GM21360 (cell line): Measurements from ENCODE around the gene DNAH14.
"Not testable (repeated sequence)": the region's sequence is repeated elsewhere in the genome, so short reads cannot be mapped to it uniquely, and the experiment has no call there.

Source experiments
- ATAC-seq: cut with Tn5 transposase; IDR thresholded peaks from one replicate; pipeline ENCODE4 v1.9.1; 2021; ENCODE audit warnings: mild to moderate bottlenecking, moderate library complexity; ENCODE audit not compliant: unreplicated experiment

DNAH14 gene

GRCh38 chr1:225335098-225335778 is 405.8 kb downstream of the DNAH14 start:
- not testable (repeated sequence) for ATAC-seq

- no peak for ATAC-seq
These were observed 409.1 kb downstream of the DNAH14 start for GRCh38 chr1:225338545-225338944.

DNA sequence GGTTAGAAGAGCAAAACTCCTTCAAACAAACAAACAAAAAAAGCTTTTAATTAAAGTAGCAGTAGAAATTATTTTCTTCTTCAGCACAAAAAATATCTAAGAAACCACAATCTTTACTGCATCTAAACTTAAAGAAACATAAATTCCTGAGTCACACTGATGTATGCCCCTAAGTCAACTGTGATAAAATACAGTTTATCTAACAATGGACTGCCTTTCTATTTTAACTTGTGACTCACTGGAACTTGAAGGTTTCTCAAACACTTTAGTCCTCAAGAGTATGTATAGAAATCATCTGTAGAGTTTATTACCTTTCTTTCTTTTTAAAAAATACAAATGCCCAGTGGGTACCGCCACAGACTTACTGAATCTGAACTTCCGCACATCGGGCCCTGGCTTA is 412.2 kb downstream of the DNAH14 start:
- ATAC-seq = no peak

DNA sequence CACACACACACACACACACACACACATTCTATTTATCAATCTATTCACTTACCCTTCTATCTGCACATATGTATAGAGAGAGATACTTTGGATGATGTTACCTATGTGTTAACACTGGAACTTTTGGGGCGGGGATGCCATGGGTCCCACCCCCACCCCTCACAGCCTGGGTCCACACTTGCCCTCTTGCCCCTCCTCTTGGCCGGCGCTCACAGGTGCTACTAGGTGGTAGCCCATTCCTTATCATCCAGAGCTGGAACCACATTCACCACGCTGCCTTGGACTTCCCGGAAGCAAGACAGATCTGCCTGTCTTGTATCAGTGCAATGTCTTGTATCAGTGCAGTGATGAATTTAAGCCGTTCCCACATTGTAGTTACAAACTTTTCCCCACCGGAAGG is 413.2 kb downstream of the DNAH14 start:
- ATAC-seq = no peak

GRCh38 chr1:225343618-225344017 is 414.1 kb downstream of the DNAH14 start:
- no peak for ATAC-seq

DNA sequence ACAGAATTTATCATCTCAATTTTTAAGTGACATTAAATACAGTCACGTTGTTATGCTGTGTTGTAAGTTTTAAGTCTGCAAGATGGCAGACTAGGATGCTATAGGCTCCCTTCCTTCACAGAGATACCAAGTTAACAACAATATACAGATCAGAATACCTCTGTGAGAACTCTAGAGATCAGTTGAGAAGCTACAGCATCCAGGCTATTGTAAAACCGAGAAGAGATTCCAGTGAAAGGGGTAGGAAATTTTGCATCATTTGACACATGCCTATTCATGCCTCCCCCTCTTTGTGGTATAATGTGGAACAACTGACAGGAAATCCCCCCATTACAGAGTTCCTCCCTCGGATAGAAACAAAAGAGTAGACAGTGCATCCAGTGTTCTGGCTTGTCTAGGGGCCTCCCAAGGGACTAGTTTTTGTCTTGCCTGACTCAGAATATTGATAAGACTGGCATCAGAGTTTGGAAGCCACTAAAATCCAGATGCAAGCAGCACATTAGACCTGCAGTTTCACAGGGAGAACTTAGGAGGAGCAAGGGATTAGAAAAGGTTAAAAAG is 417.7 kb downstream of the DNAH14 start:
- no peak for ATAC-seq

- ATAC-seq = no peak
These were observed 418.9 kb downstream of the DNAH14 start for GRCh38 chr1:225348400-225348799.

DNA sequence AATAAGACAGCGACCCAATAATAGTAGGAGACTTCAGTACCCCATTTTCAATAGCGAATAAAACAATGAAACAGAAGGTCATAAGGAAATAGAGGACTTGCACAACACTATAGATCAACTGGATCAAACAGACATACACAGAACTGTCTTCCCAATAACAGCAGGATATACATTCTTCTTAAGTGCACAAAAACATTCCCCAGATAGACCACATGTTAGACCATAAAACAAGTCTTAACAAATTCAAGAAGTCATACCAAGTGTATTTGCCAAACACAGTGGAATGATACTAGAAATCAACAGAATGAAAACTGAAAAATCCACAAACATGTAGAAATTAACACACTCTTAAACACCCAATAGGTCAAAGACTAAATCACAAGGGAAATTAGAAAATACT is 420.4 kb downstream of the DNAH14 start:
- ATAC-seq = no peak

DNA sequence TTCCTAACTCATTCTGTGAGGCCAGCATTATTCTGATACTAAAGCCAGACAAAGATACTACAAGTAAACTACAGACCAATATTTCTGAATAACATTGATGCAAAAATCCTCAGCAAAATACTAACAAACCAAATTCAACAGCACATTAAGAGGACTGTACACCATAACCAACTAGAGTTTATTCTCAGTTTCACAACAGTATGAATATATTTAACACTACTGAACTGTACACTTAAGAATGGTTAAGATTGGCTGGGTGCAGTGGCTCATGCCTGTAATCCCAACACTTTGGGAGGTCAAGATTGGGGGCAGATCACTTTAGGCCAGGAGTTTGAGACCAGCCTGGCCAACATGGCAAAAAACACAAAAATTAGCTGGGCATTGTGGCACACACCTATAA is 421.4 kb downstream of the DNAH14 start:
- no peak for ATAC-seq

DNA sequence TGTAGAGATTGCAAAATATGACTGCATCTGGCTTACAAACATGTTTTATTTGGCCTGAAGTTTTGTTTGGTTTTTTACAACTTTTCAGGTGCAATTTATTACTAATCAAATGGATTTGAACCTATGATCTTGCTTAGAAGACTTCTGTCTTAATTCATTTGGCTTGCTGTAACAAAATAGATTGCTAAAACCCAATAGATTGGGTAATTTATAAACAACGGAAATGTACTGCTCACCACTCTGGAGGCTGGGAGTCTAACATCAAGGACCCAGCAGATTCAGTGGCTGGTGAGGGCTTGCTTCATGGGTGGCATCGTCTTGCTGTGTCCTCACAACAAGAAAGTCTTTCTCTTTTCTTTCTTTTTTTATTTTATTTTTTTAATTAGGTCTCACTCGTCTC is 425.4 kb downstream of the DNAH14 start:
- no peak for ATAC-seq

DNA sequence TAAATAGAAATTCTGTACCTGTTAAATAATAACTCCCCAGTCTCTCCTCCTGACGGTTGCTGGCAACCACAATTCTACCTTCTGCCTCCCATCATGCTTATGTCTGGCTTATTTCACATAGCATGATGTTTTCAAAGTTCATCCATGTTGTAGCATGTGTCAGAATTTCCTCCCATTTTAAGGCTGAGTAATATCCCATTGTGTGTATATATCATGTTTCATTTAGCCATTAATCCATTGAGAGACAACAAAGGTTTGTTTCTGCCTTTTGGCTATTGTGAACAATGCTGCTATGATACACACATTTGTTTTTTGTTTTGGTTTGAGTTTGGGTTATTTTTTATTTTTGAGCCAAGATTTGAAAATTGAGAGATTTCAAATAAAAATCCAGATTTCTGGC is 426.4 kb downstream of the DNAH14 start:
- ATAC-seq = no peak

DNA sequence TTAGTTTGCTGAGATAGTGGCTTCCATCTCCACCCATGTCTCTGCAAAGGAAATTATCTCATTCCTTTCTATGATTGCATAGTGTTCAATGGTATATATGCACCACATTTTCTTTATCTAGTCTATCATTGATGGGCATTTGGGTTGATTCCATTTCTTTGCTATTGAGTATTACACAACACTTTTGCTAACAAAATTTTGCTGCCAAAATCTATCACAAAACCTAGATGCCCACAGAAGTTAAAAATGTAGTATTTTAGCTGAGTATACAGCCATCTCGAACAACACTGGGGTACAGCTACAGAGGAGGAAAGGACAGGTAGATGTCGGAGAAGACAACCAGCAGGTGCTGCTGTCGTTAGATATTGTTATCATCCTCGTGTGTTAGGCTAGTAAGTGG is 430.6 kb downstream of the DNAH14 start:
- ATAC-seq = no peak

DNA sequence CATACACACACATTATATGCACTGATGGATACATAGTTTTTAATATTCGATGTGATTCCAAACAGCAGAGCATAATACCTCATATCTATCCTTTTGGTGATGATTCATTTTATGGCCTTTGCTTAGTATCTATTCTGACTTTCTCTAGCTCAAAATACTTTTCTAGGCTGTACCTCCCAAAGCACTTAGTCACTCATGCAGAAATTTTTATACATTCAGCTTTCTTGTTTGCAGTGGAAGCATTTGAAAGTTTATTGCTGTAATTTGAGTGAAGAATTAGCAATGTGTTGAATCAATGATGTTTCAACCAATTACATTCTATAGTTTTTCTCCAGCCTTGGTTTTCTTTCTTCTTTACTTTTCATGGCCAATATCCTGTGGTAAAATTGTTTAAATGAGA is 431.7 kb downstream of the DNAH14 start:
- ATAC-seq = no peak

GRCh38 chr1:225362805-225363204 is 433.3 kb downstream of the DNAH14 start:
- ATAC-seq = no peak

DNA sequence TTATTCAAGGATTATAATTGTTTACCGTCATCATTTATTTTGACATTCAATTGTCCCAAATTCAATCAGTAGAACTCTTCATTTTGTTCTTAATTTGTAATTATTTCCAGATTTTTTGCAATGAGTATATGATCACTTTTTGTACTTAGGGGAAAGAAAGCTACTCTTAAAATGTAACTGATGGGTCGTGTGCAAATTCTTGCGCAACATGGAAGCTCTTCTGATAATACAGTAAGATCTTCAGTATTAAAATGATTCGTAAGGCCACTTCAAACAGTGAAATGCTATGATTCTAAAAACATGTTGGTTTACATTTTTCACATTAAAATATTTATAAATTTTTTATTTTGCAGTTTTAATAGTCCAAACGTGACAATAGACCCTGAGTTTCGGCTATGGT is 435.0 kb downstream of the DNAH14 start:
- no peak for ATAC-seq

GRCh38 chr1:225366018-225366417 is 436.5 kb downstream of the DNAH14 start:
- no peak for ATAC-seq

DNA sequence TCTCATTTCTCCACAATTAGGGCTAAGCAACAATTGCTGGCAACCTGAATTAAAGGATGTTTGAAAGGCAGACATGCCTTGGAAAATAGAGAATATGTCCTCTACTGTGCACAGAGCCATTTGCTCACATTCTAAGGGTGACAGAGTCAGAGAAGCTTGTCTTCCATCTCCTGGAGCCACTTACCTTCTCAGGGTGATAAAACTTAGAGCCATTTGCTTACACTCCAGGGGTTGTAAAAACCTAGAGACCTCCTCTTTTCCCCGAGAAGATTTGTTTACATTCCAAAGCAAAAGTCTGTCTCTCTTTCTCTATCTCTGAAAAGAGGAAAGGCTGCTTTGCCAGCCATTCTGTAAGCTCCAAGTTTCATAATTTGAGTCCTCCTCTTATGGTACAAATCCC is 437.1 kb downstream of the DNAH14 start:
- no peak for ATAC-seq

GRCh38 chr1:225368036-225368552 is 438.6 kb downstream of the DNAH14 start:
- no peak for ATAC-seq

- ATAC-seq = no peak
These were observed 442.0 kb downstream of the DNAH14 start for GRCh38 chr1:225371366-225372010.

DNA sequence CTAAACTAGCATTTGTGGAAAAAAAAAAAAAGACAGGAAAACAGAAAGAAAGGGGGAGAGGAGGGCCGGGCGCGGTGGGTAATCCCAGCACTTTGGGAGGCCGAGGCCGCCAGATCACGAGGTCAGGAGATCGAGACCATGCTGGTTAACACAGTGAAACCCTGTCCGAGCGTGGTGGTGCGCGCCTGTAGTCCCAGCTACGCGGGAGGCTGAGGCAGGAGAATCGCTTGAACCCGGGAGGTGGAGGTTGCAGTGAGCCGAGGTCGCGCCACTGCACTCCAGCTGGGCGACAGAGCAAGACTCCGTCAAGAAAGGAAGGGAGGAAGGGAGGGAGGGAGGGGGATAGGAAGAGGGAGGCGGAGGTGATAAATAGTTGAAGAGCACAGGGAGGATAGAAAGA is 443.7 kb downstream of the DNAH14 start:
- no peak for ATAC-seq

GRCh38 chr1:225374996-225375395 is 445.5 kb downstream of the DNAH14 start:
- ATAC-seq = no peak

DNA sequence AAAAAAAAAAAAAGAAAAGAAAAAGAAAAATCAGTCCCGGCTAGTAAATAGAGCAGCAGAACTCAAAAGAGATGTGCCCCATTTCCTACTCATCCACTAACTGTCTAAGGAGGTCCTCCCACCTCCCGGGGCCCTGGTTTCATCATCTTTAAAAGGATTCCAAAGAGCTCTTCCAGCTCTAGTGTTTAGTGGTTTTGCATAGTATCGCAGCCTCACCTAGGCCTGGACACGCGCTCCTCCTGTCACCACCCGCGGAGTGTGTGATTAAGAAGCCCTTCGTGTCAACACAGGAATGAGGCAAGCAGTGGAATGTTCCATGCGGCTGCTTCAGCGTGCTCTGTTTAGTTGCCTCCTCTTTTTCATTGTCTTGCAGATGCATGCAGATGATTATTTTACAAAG is 449.4 kb downstream of the DNAH14 start:
- no peak for ATAC-seq
